Lung microvascular endothelial cell (primary cell): ENCODE measurements around the gene PIP4K2A. TPM values are rescaled to one million over a fixed set of nuclear protein-coding genes. Genes with fewer than 3 reads are reported as not detected.
"Not testable (repeated sequence)": the region's sequence is repeated elsewhere in the genome, so short reads cannot be mapped to it uniquely, and the experiment has no call there.

ENCODE experiments used
- DNase-seq, 2 donors: peaks; one replicate each; pipeline versions ENCODE4 v3.0.0 to v3.0.0-alpha.2; 2010; ENCODE audit warnings: low read depth in 2 of 2
- total RNA-seq: library from RNA; depleted of rRNA; stranded (reverse); fragments of >200 nt; gene quantifications from 2 replicates; pipeline ENCODE4 v1.2.1, GENCODE V29; 2014

Gene PIP4K2A
- total RNA-seq, 1 donor from 2014 or later = 32.3 TPM

- DNase-seq = no peak
These were observed 196.1 kb downstream of the PIP4K2A start for GRCh38 chr10:22518167-22518724.

- DNase-seq = no peak
These were observed 199.4 kb downstream of the PIP4K2A start for GRCh38 chr10:22515009-22515408.

- not testable (repeated sequence) for DNase-seq
These were observed 200.0 kb downstream of the PIP4K2A start for GRCh38 chr10:22514414-22514758.

- not testable (repeated sequence) for DNase-seq
These were observed 200.6 kb downstream of the PIP4K2A start for GRCh38 chr10:22513483-22514413.

GRCh38 chr10:22512015-22512414 is 202.4 kb downstream of the PIP4K2A start:
- not testable (repeated sequence) for DNase-seq

- not testable (repeated sequence) for DNase-seq
These were observed 206.2 kb downstream of the PIP4K2A start for GRCh38 chr10:22508214-22508613.

GRCh38 chr10:22505911-22506685 is 208.3 kb downstream of the PIP4K2A start:
- DNase-seq = no peak

GRCh38 chr10:22504766-22505165 is 209.6 kb downstream of the PIP4K2A start:
- DNase-seq = no peak

GRCh38 chr10:22503315-22504088 is 210.9 kb downstream of the PIP4K2A start:
- no peak for DNase-seq

GRCh38 chr10:22501863-22502262 is 212.5 kb downstream of the PIP4K2A start:
- no peak for DNase-seq

GRCh38 chr10:22501413-22501812 is 213.0 kb downstream of the PIP4K2A start:
- DNase-seq = peak in 1 of 2 donors; percentile 38

- DNase-seq = peak in 1 of 2 donors; percentile 54
These were observed 213.6 kb downstream of the PIP4K2A start for GRCh38 chr10:22500656-22501340.

GRCh38 chr10:22499973-22500372 is 214.4 kb downstream of the PIP4K2A start:
- not testable (repeated sequence) for DNase-seq

- no peak for DNase-seq
These were observed 219.0 kb downstream of the PIP4K2A start for GRCh38 chr10:22495396-22495795.

- DNase-seq = no peak
These were observed 220.4 kb downstream of the PIP4K2A start for GRCh38 chr10:22494007-22494406.

GRCh38 chr10:22491931-22492615 is 222.3 kb downstream of the PIP4K2A start:
- DNase-seq = no peak

GRCh38 chr10:22491480-22491879 is 222.9 kb downstream of the PIP4K2A start:
- DNase-seq = no peak

- no peak for DNase-seq
These were observed 224.4 kb downstream of the PIP4K2A start for GRCh38 chr10:22489975-22490374.

GRCh38 chr10:22489467-22489866 is 224.9 kb downstream of the PIP4K2A start:
- DNase-seq = no peak

- no peak for DNase-seq
These were observed 227.9 kb downstream of the PIP4K2A start for GRCh38 chr10:22486431-22486830.
